Mesendoderm (in vitro differentiated cells): ENCODE data around the gene ATP13A2.

ENCODE experiments used
- DNase-seq: peaks from one replicate; pipeline ENCODE4 v3.0.0; 2013
- H2AK5ac ChIP-seq: 2 replicates; pipeline ENCODE4 v1.6.1; 2013; ENCODE audit warnings: low read length, inconsistent platforms
- H2BK120ac ChIP-seq: 2 replicates; pipeline ENCODE4 v1.6.1; 2013; ENCODE audit warnings: low read depth, mild to moderate bottlenecking, low read length, moderate library complexity, mixed read lengths
- H2BK15ac ChIP-seq: replicated peaks from 2 replicates; pipeline ENCODE4 v1.6.1; 2013; ENCODE audit warnings: low read depth, mild to moderate bottlenecking, moderate library complexity
- H2BK5ac ChIP-seq: 2 replicates; pipeline ENCODE4 v1.6.1; 2013; ENCODE audit warnings: low read length, inconsistent platforms
- H3K18ac ChIP-seq: 2 replicates; pipeline ENCODE4 v1.6.1; 2013; ENCODE audit warnings: mild to moderate bottlenecking, low read length, mixed read lengths
- H3K23ac ChIP-seq: one replicate; pipeline ENCODE4 v1.6.1; 2013; ENCODE audit warnings: low read length
- H3K27ac ChIP-seq: 2 replicates; pipeline ENCODE4 v1.5.1; 2013; ENCODE audit warnings: low read depth, mild to moderate bottlenecking, inconsistent platforms, low read length, moderate library complexity
- H3K27me3 ChIP-seq: 2 replicates; pipeline ENCODE4 v1.6.1; 2013; ENCODE audit warnings: low read length, control low read depth, mild to moderate bottlenecking, inconsistent platforms; ENCODE audit not compliant: insufficient read depth, poor library complexity
- H3K36me3 ChIP-seq: 2 replicates; pipeline ENCODE4 v1.6.1; 2013; ENCODE audit warnings: low read length, inconsistent platforms; ENCODE audit not compliant: control insufficient read depth, insufficient read depth
- H3K4ac ChIP-seq: one replicate; pipeline ENCODE4 v1.6.1; 2013; ENCODE audit warnings: low read depth, mild to moderate bottlenecking, low read length, moderate library complexity
- H3K4me1 ChIP-seq: 2 replicates; pipeline ENCODE4 v1.6.1; 2013; ENCODE audit warnings: low read depth, low read length, inconsistent platforms; ENCODE audit not compliant: control insufficient read depth
- H3K4me2 ChIP-seq: 2 replicates; pipeline ENCODE4 v1.6.1; 2013; ENCODE audit warnings: low read length
- H3K4me3 ChIP-seq: 2 replicates; pipeline ENCODE4 v1.5.1; 2013; ENCODE audit warnings: mild to moderate bottlenecking, low read length
- H3K56ac ChIP-seq: one replicate; pipeline ENCODE4 v1.6.1; 2013; ENCODE audit warnings: low read length
- H3K79me1 ChIP-seq: 2 replicates; pipeline ENCODE4 v1.6.1; 2013; ENCODE audit warnings: low read length, inconsistent platforms
- H3K79me2 ChIP-seq: 2 replicates; pipeline ENCODE4 v1.6.1; 2013; ENCODE audit warnings: mild to moderate bottlenecking, low read length; ENCODE audit not compliant: control insufficient read depth, insufficient read depth
- H3K9ac ChIP-seq: 2 replicates; pipeline ENCODE4 v1.6.1; 2013; ENCODE audit warnings: low read length, inconsistent platforms
- H4K5ac ChIP-seq: one replicate; pipeline ENCODE4 v1.6.1; 2013; ENCODE audit warnings: low read length
- H4K8ac ChIP-seq: one replicate; pipeline ENCODE4 v1.6.1; 2013; ENCODE audit warnings: low read depth, mild to moderate bottlenecking, control low read depth, low read length, moderate library complexity
- WGBS: extraction: QIAGEN DNeasy Blood & Tissue Kit; methylation state at CpG from one replicate; pipeline ENCODE4 v1.1.7; 2013; ENCODE audit warnings: low lambda C conversion rate, missing lambda C conversion rate; ENCODE audit not compliant: insufficient coverage; ENCODE audit errors: extremely low coverage; 5-methylcytosine and 5-hydroxymethylcytosine counted together

Gene ATP13A2

DNA sequence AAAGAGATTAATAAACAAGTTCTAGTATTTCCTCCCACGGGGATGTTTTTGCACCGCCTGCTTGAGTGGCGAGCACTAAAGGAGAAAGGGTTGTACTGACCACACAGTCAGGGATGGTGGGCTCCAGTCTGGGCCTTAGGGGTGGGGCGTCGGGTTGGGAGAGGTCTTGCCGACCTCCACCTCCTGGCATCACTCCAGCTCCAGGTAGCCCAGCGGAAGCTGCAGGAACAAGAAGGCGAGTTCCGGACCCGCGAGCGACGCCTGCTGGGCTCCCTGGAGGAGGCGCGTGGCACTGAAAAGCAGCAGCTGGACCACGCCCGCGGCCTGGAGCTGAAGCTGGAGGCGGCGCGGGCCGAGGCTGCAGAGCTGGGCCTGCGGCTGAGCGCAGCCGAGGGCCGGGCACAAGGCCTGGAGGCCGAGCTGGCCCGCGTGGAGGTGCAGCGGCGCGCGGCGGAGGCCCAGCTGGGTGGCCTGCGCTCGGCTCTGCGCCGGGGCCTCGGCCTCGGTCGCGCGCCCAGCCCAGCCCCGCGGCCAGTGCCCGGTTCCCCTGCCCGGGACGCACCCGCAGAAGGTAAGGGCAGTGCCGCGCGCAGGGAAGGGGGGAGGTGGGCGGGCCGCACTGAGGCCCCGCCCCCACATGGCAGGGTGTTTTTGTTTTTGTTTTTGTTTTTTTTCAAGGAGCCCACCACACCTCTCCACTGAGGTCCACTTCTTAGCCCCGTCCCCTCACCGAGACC is 51.0 kb downstream of the ATP13A2 start:
- no peak overlapping the region for H4K8ac ChIP-seq
- peak overlapping the region; percentile 55 for H3K18ac ChIP-seq
- H3K27me3 ChIP-seq: no peaks in the 10 kb centered on the region
- H3K4ac ChIP-seq: no peak overlapping the region
- peak overlapping the region; percentile 7 for H3K27ac ChIP-seq
- peak; percentile 95 for DNase-seq
- H2BK15ac ChIP-seq: no peak overlapping the region
- no peak overlapping the region for H3K23ac ChIP-seq
- no peaks in the 10 kb centered on the region for H3K79me2 ChIP-seq
- peak overlapping the region; percentile 17 for H3K4me2 ChIP-seq
- no CpG with 5 or more reads among the region's 57 CpGs for WGBS
- H2AK5ac ChIP-seq: no peak overlapping the region
- H2BK120ac ChIP-seq: no peak overlapping the region
- peak overlapping the region; percentile 77 for H3K9ac ChIP-seq
- peaks cover 1% of the 10 kb centered on the region for H3K36me3 ChIP-seq
- no peaks in the 10 kb centered on the region for H3K79me1 ChIP-seq
- no peak overlapping the region for H2BK5ac ChIP-seq
- H3K56ac ChIP-seq: peak overlapping the region; percentile 88
- no peak overlapping the region for H3K4me3 ChIP-seq
- no peak overlapping the region for H4K5ac ChIP-seq
- H3K4me1 ChIP-seq: no peaks in the 10 kb centered on the region

DNA sequence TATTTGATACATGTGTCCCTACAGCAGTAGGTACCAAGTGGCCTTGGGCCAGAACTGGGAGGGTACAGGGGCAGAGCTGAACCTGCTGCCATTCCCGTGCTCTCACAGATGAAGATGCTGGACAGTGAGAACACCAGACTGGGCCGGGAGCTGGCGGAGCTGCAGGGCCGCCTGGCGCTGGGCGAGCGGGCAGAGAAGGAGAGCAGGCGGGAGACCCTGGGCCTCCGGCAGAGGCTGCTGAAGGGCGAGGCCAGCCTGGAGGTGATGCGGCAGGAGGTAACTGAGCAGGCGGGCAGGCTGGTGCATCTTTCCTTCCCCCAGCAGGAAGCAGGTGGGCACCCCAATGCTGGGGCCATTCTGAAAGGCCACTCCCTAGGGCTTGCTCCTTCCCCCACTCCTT is 53.3 kb downstream of the ATP13A2 start:
- no peaks in the 10 kb centered on the region for H3K4me1 ChIP-seq
- H4K8ac ChIP-seq: no peak overlapping the region
- no peak overlapping the region for H3K56ac ChIP-seq
- no peak overlapping the region for H3K4ac ChIP-seq
- H3K27me3 ChIP-seq: no peaks in the 10 kb centered on the region
- no peak for DNase-seq
- H2BK15ac ChIP-seq: no peak overlapping the region
- no peak overlapping the region for H2BK5ac ChIP-seq
- no peaks in the 10 kb centered on the region for H3K36me3 ChIP-seq
- H2AK5ac ChIP-seq: no peak overlapping the region
- no peak overlapping the region for H3K18ac ChIP-seq
- no peak overlapping the region for H3K27ac ChIP-seq
- H3K4me2 ChIP-seq: no peak overlapping the region
- no peaks in the 10 kb centered on the region for H3K79me1 ChIP-seq
- H4K5ac ChIP-seq: no peak overlapping the region
- no CpG with 5 or more reads among the region's 12 CpGs for WGBS
- H3K4me3 ChIP-seq: no peak overlapping the region
- no peak overlapping the region for H2BK120ac ChIP-seq
- H3K9ac ChIP-seq: no peak overlapping the region
- no peaks in the 10 kb centered on the region for H3K79me2 ChIP-seq
- H3K23ac ChIP-seq: no peak overlapping the region

DNA sequence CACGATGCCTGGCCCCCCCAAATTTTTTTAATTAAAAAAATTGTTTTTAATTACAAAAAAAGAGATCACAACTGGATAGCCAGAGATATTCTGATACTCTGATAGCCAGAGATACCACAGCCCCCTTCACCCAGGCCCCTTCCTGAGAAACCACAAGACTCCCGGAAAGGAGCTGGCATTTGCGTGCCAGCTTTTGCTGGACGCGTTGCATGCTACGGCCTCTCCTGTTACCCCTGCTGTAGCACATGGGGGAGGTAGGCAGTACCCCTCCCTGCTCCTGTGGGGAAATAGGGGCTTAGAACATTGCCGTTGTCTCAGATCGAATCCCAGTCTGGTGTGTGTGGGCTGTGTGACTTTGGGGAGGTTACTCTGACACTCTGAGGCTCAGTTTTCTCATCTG is 54.0 kb downstream of the ATP13A2 start:
- Histone ChIP-seq H3K4me1 (no peaks in the 10 kb centered on the region), H3K23ac (no peak overlapping the region), H3K79me2 (no peaks in the 10 kb centered on the region), H3K36me3 (no peaks in the 10 kb centered on the region), H2BK15ac (no peak overlapping the region), H3K18ac (no peak overlapping the region), H3K27ac (no peak overlapping the region), H3K27me3 (no peaks in the 10 kb centered on the region), H2AK5ac (no peak overlapping the region), H3K79me1 (no peaks in the 10 kb centered on the region), H4K8ac (no peak overlapping the region), H3K9ac (no peak overlapping the region), H3K56ac (no peak overlapping the region), H3K4me2 (no peak overlapping the region), H3K4ac (no peak overlapping the region), H3K4me3 (no peak overlapping the region), H2BK5ac (no peak overlapping the region), H2BK120ac (no peak overlapping the region), H4K5ac (no peak overlapping the region)
- WGBS: no CpG with 5 or more reads among the region's 8 CpGs
- no peak for DNase-seq

GRCh38 chr1:16956775-16957174 is 55.0 kb downstream of the ATP13A2 start:
- no peak overlapping the region for H3K27ac ChIP-seq
- H3K36me3 ChIP-seq: no peaks in the 10 kb centered on the region
- no CpG with 5 or more reads among the region's 8 CpGs for WGBS
- H3K4me3 ChIP-seq: no peak overlapping the region
- H2AK5ac ChIP-seq: no peak overlapping the region
- no peaks in the 10 kb centered on the region for H3K27me3 ChIP-seq
- H2BK5ac ChIP-seq: no peak overlapping the region
- H3K4me2 ChIP-seq: no peak overlapping the region
- H3K79me2 ChIP-seq: no peaks in the 10 kb centered on the region
- no peak overlapping the region for H3K56ac ChIP-seq
- H2BK15ac ChIP-seq: no peak overlapping the region
- no peak overlapping the region for H3K9ac ChIP-seq
- H3K4ac ChIP-seq: no peak overlapping the region
- no peak overlapping the region for H3K18ac ChIP-seq
- H3K4me1 ChIP-seq: no peaks in the 10 kb centered on the region
- no peak overlapping the region for H4K5ac ChIP-seq
- H3K23ac ChIP-seq: no peak overlapping the region
- H2BK120ac ChIP-seq: no peak overlapping the region
- H4K8ac ChIP-seq: no peak overlapping the region
- H3K79me1 ChIP-seq: no peaks in the 10 kb centered on the region
- DNase-seq: no peak

- Histone ChIP-seq H3K79me1 (no peaks in the 10 kb centered on the region), H2BK5ac (no peak overlapping the region), H4K5ac (no peak overlapping the region), H4K8ac (no peak overlapping the region), H3K4ac (no peak overlapping the region), H3K9ac (no peak overlapping the region), H2BK15ac (no peak overlapping the region), H3K4me1 (no peaks in the 10 kb centered on the region), H3K27me3 (no peaks in the 10 kb centered on the region), H2BK120ac (no peak overlapping the region), H3K23ac (no peak overlapping the region), H3K27ac (no peak overlapping the region), H3K18ac (no peak overlapping the region), H3K79me2 (no peaks in the 10 kb centered on the region), H2AK5ac (no peak overlapping the region), H3K36me3 (no peaks in the 10 kb centered on the region), H3K4me3 (no peak overlapping the region), H3K4me2 (no peak overlapping the region), H3K56ac (no peak overlapping the region)
- WGBS: no CpG with 5 or more reads among the region's 25 CpGs
- no peak for DNase-seq
Observed at GRCh38 chr1:16955186-16955585, 56.5 kb downstream of the ATP13A2 start.

DNA sequence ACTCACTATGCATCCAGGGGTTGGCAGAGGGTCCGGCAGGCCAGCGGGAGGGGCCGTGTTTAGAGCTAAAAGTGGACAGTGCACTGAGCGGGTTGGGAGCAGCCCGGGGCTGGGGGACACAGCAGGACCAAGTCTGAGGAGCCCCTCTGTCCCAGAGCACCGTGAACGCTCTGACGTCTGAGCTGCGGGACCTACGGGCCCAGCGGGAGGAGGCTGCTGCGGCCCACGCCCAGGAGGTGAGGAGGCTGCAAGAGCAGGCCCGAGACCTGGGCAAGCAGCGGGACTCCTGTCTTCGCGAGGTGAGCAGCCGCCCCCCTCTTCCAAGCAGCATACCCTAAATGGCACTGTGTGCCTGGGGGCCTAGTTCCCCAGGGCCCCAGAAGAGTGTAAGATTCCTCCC is 57.1 kb downstream of the ATP13A2 start:
- no CpG with 5 or more reads among the region's 18 CpGs for WGBS
- H2BK120ac ChIP-seq: no peak overlapping the region
- H3K79me2 ChIP-seq: no peaks in the 10 kb centered on the region
- H3K56ac ChIP-seq: no peak overlapping the region
- H2AK5ac ChIP-seq: no peak overlapping the region
- H2BK5ac ChIP-seq: no peak overlapping the region
- no peak overlapping the region for H3K18ac ChIP-seq
- no peak overlapping the region for H3K23ac ChIP-seq
- no peak for DNase-seq
- H3K4me2 ChIP-seq: no peak overlapping the region
- no peaks in the 10 kb centered on the region for H3K4me1 ChIP-seq
- H3K36me3 ChIP-seq: no peaks in the 10 kb centered on the region
- no peak overlapping the region for H4K8ac ChIP-seq
- H3K27me3 ChIP-seq: no peaks in the 10 kb centered on the region
- H3K79me1 ChIP-seq: no peaks in the 10 kb centered on the region
- H3K9ac ChIP-seq: no peak overlapping the region
- no peak overlapping the region for H3K4ac ChIP-seq
- H4K5ac ChIP-seq: no peak overlapping the region
- no peak overlapping the region for H3K4me3 ChIP-seq
- no peak overlapping the region for H2BK15ac ChIP-seq
- H3K27ac ChIP-seq: no peak overlapping the region
